B cell (primary cell): ENCODE results near the gene METAP1D. TPM values are rescaled to one million over a fixed set of nuclear protein-coding genes. Genes with fewer than 3 reads are reported as not detected.

Experiments
- ATAC-seq: fragments of 200-7000 bp; cut with Tn5 transposase; one replicate; pipeline ENCODE4 v1.10.0; 2021; ENCODE audit warnings: low read depth, mild to moderate bottlenecking, moderate number of reproducible peaks, moderate library complexity
- CTCF ChIA-PET: fragments of 350-600 bp; sonication (Branson Sonifier 250); formaldehyde crosslinking; loops from one replicate; lab custom pipeline; 2021; ENCODE audit warnings: antibody characterized with exemption, inconsistent platforms; lab: Charles Lee
- POLR2A ChIA-PET: fragments of 350-600 bp; sonication (Branson Sonifier 250); formaldehyde crosslinking; loops from one replicate; lab custom pipeline; 2021; ENCODE audit warnings: antibody characterized with exemption; lab: Charles Lee
- DNase-seq: peaks from one replicate; pipeline ENCODE4 v3.0.0; 2013
- H2AFZ ChIP-seq: 2 replicates; pipeline ENCODE4 v1.6.1; 2012; ENCODE audit warnings: mild to moderate bottlenecking, low read depth, low read length; ENCODE audit not compliant: insufficient read depth, poor library complexity, severe bottlenecking
- H3K27ac ChIP-seq, 2 donors: 1 replicate in 1 of 2; 2 replicates in 1 of 2; pipeline ENCODE4 v1.5.1; 2012 to 2013; ENCODE audit warnings: low read length in 2 of 2, mild to moderate bottlenecking in 2 of 2, moderate library complexity in 1 of 2
- H3K27me3 ChIP-seq, 4 experiments: fragments of 200-600 bp in 1 of 4; sonication (generic) in 1 of 4; replicated peaks in 1 of 4; 1 replicate in 2 of 4; 2 replicates in 2 of 4; pipeline versions ENCODE4 v1.6.1 to v1.7.0; 2013 to 2016; ENCODE audit warnings: low read length in 3 of 4, mild to moderate bottlenecking in 2 of 4, mixed read lengths in 1 of 4, moderate library complexity in 1 of 4; ENCODE audit not compliant: insufficient read depth in 4 of 4, control insufficient read depth in 3 of 4; ENCODE audit errors: control extremely low read depth in 1 of 4
- H3K36me3 ChIP-seq, 2 experiments: replicated peaks in 1 of 2; 1 replicate in 1 of 2; 2 replicates in 1 of 2; pipeline versions ENCODE4 v1.6.1 to v1.7.1; 2013; ENCODE audit warnings: low read length in 1 of 2; ENCODE audit not compliant: insufficient read depth in 2 of 2, control insufficient read depth in 1 of 2; ENCODE audit errors: control extremely low read depth in 1 of 2, extremely low read depth in 1 of 2
- H3K4me1 ChIP-seq, 2 donors: fragments of 200-600 bp in 1 of 2; sonication (generic) in 1 of 2; 1 replicate in 1 of 2; 2 replicates in 1 of 2; pipeline versions ENCODE4 v1.5.1 to v1.6.1; 2013 to 2017; ENCODE audit warnings: low read length in 2 of 2; ENCODE audit not compliant: control insufficient read depth in 2 of 2, insufficient read depth in 2 of 2
- H3K4me2 ChIP-seq: replicated peaks from 2 replicates; pipeline ENCODE3; 2012; ENCODE audit warnings: mild to moderate bottlenecking, low read depth, low read length; ENCODE audit not compliant: poor library complexity, severe bottlenecking
- H3K4me3 ChIP-seq, 5 experiments: fragments of 200-600 bp in 1 of 5; sonication (generic) in 1 of 5; 1 replicate in 3 of 5; 2 replicates in 2 of 5; pipeline versions ENCODE4 v1.5.1 to v1.7.0; 2011 to 2016; ENCODE audit warnings: low read length in 4 of 5, mild to moderate bottlenecking in 4 of 5, low read depth in 2 of 5, control low read depth in 1 of 5, moderate library complexity in 1 of 5; ENCODE audit not compliant: insufficient read depth in 1 of 5; ENCODE audit errors: control extremely low read depth in 1 of 5, extremely low read depth in 1 of 5
- H3K79me2 ChIP-seq: fragments of 200-600 bp; sonication (generic); one replicate; pipeline ENCODE4 v1.6.0; 2016; ENCODE audit warnings: low read length; ENCODE audit not compliant: control insufficient read depth, insufficient read depth
- H3K9ac ChIP-seq: fragments of 200-600 bp; sonication (generic); 2 replicates; pipeline ENCODE4 v1.6.1; 2017; ENCODE audit warnings: mild to moderate bottlenecking, low read length, moderate library complexity
- H3K9me3 ChIP-seq, 3 donors: one replicate each; pipeline versions ENCODE4 v1.6.1 to v1.7.1; 2013; ENCODE audit warnings: low read length in 2 of 3; ENCODE audit not compliant: control insufficient read depth in 2 of 3, insufficient read depth in 1 of 3; ENCODE audit errors: control extremely low read depth in 1 of 3
- H4K20me1 ChIP-seq: 2 replicates; pipeline ENCODE4 v1.6.0; 2012; ENCODE audit warnings: mild to moderate bottlenecking, low read length; ENCODE audit not compliant: insufficient read depth, control insufficient read depth, poor library complexity, severe bottlenecking
- H3K27ac Mint-ChIP-seq: one replicate; pipeline ENCODE4 v1.8.0; 2021; ENCODE audit warnings: mixed read lengths
- H3K27me3 Mint-ChIP-seq: one replicate; pipeline ENCODE4 v1.8.0; 2021; ENCODE audit warnings: mixed read lengths
- H3K4me1 Mint-ChIP-seq: one replicate; pipeline ENCODE4 v1.8.0; 2021; ENCODE audit warnings: mixed read lengths
- H3K4me3 Mint-ChIP-seq: one replicate; pipeline ENCODE4 v1.8.0; 2021; ENCODE audit warnings: mixed read lengths
- H3K9me3 Mint-ChIP-seq: one replicate; pipeline ENCODE4 v1.8.0; 2022; ENCODE audit warnings: mixed read lengths; ENCODE audit not compliant: insufficient read depth
- CTCF ChIP-seq: fragments of 200-600 bp; IDR thresholded peaks from one replicate; pipeline ENCODE4 v1.8.0; 2022; ENCODE audit warnings: antibody characterized with exemption, mild to moderate bottlenecking
- EZH2 ChIP-seq: IDR thresholded peaks from 2 replicates; pipeline ENCODE4 v1.6.1; 2012; ENCODE audit warnings: borderline replicate concordance, low read depth, mild to moderate bottlenecking, moderate library complexity, low read length; ENCODE audit not compliant: insufficient read depth, poor library complexity, severe bottlenecking
- WGBS: methylation state at CpG from one replicate; pipeline ENCODE4 v1.1.5; 2013; ENCODE audit warnings: missing lambda C conversion rate; ENCODE audit not compliant: insufficient coverage; 5-methylcytosine and 5-hydroxymethylcytosine counted together
- intact Hi-C: fragments of 100-400 bp; cut with micrococcal nuclease; formaldehyde crosslinking; loops from one replicate; pipeline ENCODE4 v1.10.0; 2022
- polyA plus RNA-seq: library from polyadenylated mRNA; depleted of rRNA; stranded (reverse); fragments of >200 nt; gene quantifications from 2 replicates; pipeline ENCODE4 v1.2.3, GENCODE V29; 2012
- total RNA-seq, 2 donors: library from RNA; stranded (reverse); fragments of 120-200 nt in 1 of 2; gene quantifications; 1 replicate in 1 of 2; 2 replicates in 1 of 2; pipeline versions ENCODE4 v1.2.3 to v1.2.4, GENCODE V29; 2013 to 2022

METAP1D gene
- total and polyA plus RNA-seq, 2 donors (not counting 1 experiment from before 2014, with no cell fraction given), result 7.8 to 8.9 TPM

DNA sequence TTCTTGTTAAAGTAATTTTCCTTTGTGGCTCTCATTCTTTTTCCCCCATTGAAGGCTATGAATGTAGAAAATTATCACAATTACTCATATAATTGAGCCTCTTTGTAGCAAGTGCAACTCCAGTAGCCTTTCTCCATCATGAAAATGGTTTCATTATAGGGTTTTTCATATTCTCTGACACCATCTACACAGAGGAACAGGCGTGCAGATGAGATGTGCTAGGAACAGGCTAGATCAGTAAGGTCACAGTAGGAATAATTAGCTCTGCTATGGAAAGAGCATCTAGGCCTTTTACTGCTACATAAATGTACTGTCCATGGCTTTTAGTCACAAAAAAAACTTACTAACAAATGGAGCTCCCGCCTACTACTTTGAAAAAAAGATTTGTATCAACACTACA, 73.0 kb downstream of the METAP1D start:
- Histone ChIP-seq H3K79me2 (no peaks in the 10 kb centered on the region), H3K9ac (no peak overlapping the region), H2AFZ (no peak overlapping the region), H4K20me1 (no peaks in the 10 kb centered on the region), H3K4me2 (no peak overlapping the region), H3K9me3 (no peaks in the 10 kb centered on the region), H3K27me3 (no peaks in the 10 kb centered on the region), H3K4me3 (no peak overlapping the region), H3K4me1 (no peaks in the 10 kb centered on the region), H3K27ac (no peak overlapping the region), H3K36me3 (no peaks in the 10 kb centered on the region)
- WGBS, result 100% methylated on average over 1 of the region's 2 CpGs
- H3K4me3 Mint-ChIP-seq, result no peak overlapping the region
- H3K9me3 Mint-ChIP-seq, result no peaks in the 10 kb centered on the region
- no peak overlapping the region for H3K27ac Mint-ChIP-seq
- ATAC-seq (no peak), DNase-seq (no peak)
- no peak for TF ChIP-seq CTCF
- no peak for TF ChIP-seq EZH2
- no peaks in the 10 kb centered on the region for H3K27me3 Mint-ChIP-seq
- no peaks in the 10 kb centered on the region for H3K4me1 Mint-ChIP-seq
- ChIA-PET CTCF (interaction anchor here (0.7 kb wide), 1 partner anchor 9 kb away, joined by 3 read pairs; no protein-coding TSS in a partner anchor), POLR2A (no interaction called here)
- intact Hi-C loops, result no loop called here

DNA sequence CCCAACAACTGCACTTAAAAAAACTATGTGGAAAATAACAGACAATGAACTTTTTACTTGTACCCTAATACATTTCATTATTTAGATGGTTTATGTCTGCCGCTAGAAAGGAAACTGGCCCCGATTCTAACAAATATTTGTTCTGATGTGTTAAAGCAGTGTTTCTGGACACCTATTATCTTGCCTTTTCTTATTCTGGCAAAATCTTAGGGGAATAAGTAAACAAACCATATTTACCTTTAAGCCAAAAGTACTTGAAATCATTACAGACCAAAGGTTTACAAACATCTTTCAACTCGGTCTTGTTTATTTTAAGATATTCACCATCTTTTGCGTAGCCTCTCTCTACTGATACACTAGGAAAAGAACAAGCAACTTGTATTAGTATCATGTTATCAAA, 73.8 kb downstream of the METAP1D start:
- Histone ChIP-seq H3K9ac (no peak overlapping the region), H3K4me2 (no peak overlapping the region), H3K4me1 (no peaks in the 10 kb centered on the region), H3K27me3 (peaks cover 0 to 2% (median 0%) of the 10 kb centered on the region in 4 experiments), H3K79me2 (no peaks in the 10 kb centered on the region), H3K9me3 (peaks cover 0 to under 1% (median 0%) of the 10 kb centered on the region in 3 donors), H3K27ac (no peak overlapping the region), H2AFZ (no peak overlapping the region), H4K20me1 (no peaks in the 10 kb centered on the region), H3K4me3 (no peak overlapping the region), H3K36me3 (no peaks in the 10 kb centered on the region)
- ChIA-PET POLR2A (no interaction called here), CTCF (interaction anchor here (0.7 kb wide), 1 partner anchor 8 kb away, joined by 3 read pairs; no protein-coding TSS in a partner anchor)
- no peak overlapping the region for H3K4me3 Mint-ChIP-seq
- intact Hi-C loops, result no loop called here
- TF ChIP-seq CTCF (no peak), EZH2 (no peak)
- H3K4me1 Mint-ChIP-seq, result no peaks in the 10 kb centered on the region
- WGBS, result no CpG with 5 or more reads among the region's 4 CpGs
- H3K27me3 Mint-ChIP-seq, result peaks cover 4% of the 10 kb centered on the region
- DNase-seq (no peak), ATAC-seq (no peak)
- no peaks in the 10 kb centered on the region for H3K9me3 Mint-ChIP-seq
- no peak overlapping the region for H3K27ac Mint-ChIP-seq
